HEK293T (cell line): Measurements from ENCODE around the gene CFLAR.

Experiments used
- CTCF ChIA-PET: fragments of 350-600 bp; formaldehyde crosslinking; extraction: SDS; loops from one replicate; lab custom pipeline; 2021; ENCODE audit warnings: antibody characterized with exemption, inconsistent platforms; lab: Yijun Ruan, JAX
- POLR2A ChIA-PET: fragments of 350-600 bp; formaldehyde crosslinking; extraction: SDS; loops from one replicate; lab custom pipeline; 2020; ENCODE audit warnings: antibody characterized with exemption, inconsistent platforms; lab: Yijun Ruan, JAX
- DNase-seq: peaks from one replicate; pipeline ENCODE4 v3.0.0; 2012; ENCODE audit warnings: mixed read lengths; ENCODE audit errors: extremely low spot score
- ARNT ChIP-seq: fragments of 450-650 bp; IDR thresholded peaks from 2 replicates; pipeline ENCODE4 v1.6.1; 2017; ENCODE audit warnings: mild to moderate bottlenecking
- BHLHE40 ChIP-seq: fragments of 450-650 bp; IDR thresholded peaks from 2 replicates; pipeline ENCODE4 v1.6.1; 2016; ENCODE audit warnings: mild to moderate bottlenecking, moderate library complexity, borderline replicate concordance
- CTBP1 ChIP-seq: fragments of 450-650 bp; IDR thresholded peaks from 2 replicates; pipeline ENCODE4 v1.6.1; 2016; ENCODE audit warnings: borderline replicate concordance
- ELF4 ChIP-seq: fragments of 450-650 bp; IDR thresholded peaks from 2 replicates; pipeline ENCODE4 v1.6.1; 2017; ENCODE audit warnings: antibody characterized with exemption
- FOXA1 ChIP-seq: fragments of 450-650 bp; IDR thresholded peaks from 2 replicates; pipeline ENCODE4 v1.6.1; 2016; ENCODE audit warnings: mild to moderate bottlenecking
- FOXK2 ChIP-seq: fragments of 450-650 bp; IDR thresholded peaks from 2 replicates; pipeline ENCODE4 v1.6.1; 2016; ENCODE audit warnings: mild to moderate bottlenecking
- FOXM1 ChIP-seq: fragments of 450-650 bp; IDR thresholded peaks from 2 replicates; pipeline ENCODE4 v1.6.1; 2017; ENCODE audit warnings: mild to moderate bottlenecking, borderline replicate concordance
- HDGF ChIP-seq: fragments of 450-650 bp; IDR thresholded peaks from 2 replicates; pipeline ENCODE4 v1.6.1; 2017; ENCODE audit warnings: antibody characterized with exemption, borderline replicate concordance
- L3MBTL2 ChIP-seq: fragments of 450-650 bp; conservative IDR thresholded peaks from 2 replicates; pipeline ENCODE4 v1.6.1; 2016; ENCODE audit warnings: mild to moderate bottlenecking
- LEF1 ChIP-seq: fragments of 450-650 bp; IDR thresholded peaks from 2 replicates; pipeline ENCODE4 v1.6.1; 2017; ENCODE audit warnings: mild to moderate bottlenecking, borderline replicate concordance
- NFRKB ChIP-seq: fragments of 450-650 bp; IDR thresholded peaks from 2 replicates; pipeline ENCODE4 v1.6.1; 2016; ENCODE audit warnings: mild to moderate bottlenecking, moderate library complexity
- SP1 ChIP-seq: fragments of 450-650 bp; IDR thresholded peaks from 2 replicates; pipeline ENCODE4 v1.6.1; 2017
- SUZ12 ChIP-seq: fragments of 450-650 bp; IDR thresholded peaks from 2 replicates; pipeline ENCODE4 v1.6.1; 2016; ENCODE audit warnings: mild to moderate bottlenecking
- TARDBP ChIP-seq: fragments of 450-650 bp; IDR thresholded peaks from 2 replicates; pipeline ENCODE4 v1.6.1; 2016
- ZNF384 ChIP-seq: fragments of 450-650 bp; IDR thresholded peaks from 2 replicates; pipeline ENCODE4 v1.6.1; 2016
- TF ChIP-seq, protein P1 (sequence below): fragments of 450-650 bp; IDR thresholded peaks from 2 replicates; pipeline ENCODE4 v1.6.1; 2016

CFLAR gene

DNA sequence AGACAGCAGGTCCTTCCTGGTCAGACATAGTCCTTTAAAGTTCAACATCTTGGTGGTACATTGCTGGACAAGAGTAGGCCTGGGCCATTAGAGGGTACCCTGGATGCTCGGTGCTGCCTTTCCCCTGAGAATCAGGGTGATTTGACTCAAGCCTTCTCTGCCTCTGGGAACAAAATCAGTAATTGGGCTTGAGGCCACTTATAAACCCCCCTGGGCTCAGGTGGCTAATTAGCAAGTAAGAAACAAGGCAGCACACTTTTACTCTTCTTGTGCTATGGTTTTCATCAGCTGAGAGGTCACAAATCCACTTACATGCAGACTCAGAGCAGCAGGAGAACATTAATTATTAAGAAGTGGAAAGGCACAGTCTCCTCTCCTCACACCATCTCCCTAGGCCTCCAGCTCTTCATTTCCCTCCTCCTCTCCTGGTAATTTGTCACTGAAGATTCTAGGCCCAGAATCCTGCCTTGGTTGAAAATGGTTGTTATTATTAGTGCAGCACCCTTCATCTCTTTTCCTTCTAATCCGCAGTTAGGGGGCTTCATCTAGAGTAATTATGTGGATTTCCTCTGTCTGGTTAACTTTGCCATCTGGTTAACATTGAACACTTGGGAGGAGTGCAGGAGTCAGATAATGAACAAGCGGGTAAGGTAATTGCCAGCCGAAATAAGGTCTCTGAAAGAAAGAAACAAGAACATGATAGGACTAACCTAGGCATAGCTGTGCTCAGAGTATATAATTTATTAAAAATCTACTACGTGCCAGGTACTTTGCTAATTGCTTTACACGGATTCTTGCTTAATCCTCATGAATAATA, 37.2 kb downstream of the CFLAR start:
- no peak for DNase-seq
- ChIA-PET CTCF (no interaction called here), POLR2A (no interaction called here)
- no peak for TF ChIP-seq ZNF384
- TF ChIP-seq FOXK2 = no peak
- no peak for TF ChIP-seq L3MBTL2
- TF ChIP-seq HDGF = no peak
- TF ChIP-seq, protein P1, sequence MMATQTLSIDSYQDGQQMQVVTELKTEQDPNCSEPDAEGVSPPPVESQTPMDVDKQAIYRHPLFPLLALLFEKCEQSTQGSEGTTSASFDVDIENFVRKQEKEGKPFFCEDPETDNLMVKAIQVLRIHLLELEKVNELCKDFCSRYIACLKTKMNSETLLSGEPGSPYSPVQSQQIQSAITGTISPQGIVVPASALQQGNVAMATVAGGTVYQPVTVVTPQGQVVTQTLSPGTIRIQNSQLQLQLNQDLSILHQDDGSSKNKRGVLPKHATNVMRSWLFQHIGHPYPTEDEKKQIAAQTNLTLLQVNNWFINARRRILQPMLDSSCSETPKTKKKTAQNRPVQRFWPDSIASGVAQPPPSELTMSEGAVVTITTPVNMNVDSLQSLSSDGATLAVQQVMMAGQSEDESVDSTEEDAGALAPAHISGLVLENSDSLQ = no peak
- no peak for TF ChIP-seq BHLHE40
- TF ChIP-seq LEF1 = no peak
- TF ChIP-seq FOXA1 = no peak
- no peak for TF ChIP-seq TARDBP
- TF ChIP-seq ARNT = no peak
- no peak for TF ChIP-seq CTBP1
- TF ChIP-seq SP1 = no peak
- no peak for TF ChIP-seq FOXM1
- no peak for TF ChIP-seq ELF4
- TF ChIP-seq SUZ12 = no peak

GRCh38 chr2:201154615-201155399, 38.8 kb downstream of the CFLAR start:
- DNase-seq = no peak
- TF ChIP-seq L3MBTL2 (no peak), SP1 (no peak), FOXK2 (no peak), HDGF (no peak), SUZ12 (no peak), CTBP1 (no peak), BHLHE40 (no peak), NFRKB (no peak), ZNF384 (no peak), ARNT (no peak)
- TF ChIP-seq, protein P1 = no peak
- ChIA-PET POLR2A (interaction anchor here (0.6 kb wide), 1 partner anchor 339 kb away, joined by 3 read pairs; no protein-coding TSS in a partner anchor), CTCF (no interaction called here)

DNA sequence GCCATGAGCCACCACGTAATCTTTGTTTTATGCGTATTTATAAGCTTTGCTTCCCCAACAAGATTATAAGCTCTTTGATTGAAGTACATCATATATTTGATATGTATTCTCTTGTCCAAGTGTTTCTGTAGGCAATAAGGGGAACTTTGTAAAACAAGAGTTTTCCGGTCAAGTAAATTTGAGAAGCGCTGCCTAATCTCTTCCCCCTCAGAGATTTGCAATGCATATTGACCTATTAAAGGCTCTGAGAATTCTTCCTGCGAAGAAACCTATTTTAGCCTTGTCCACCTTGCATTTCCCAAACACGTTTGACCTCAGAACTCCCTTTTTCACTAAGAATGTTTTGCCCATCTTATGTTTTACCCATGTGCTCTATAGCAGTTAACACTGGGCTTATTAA, 40.1 kb downstream of the CFLAR start:
- no peak for DNase-seq
- ChIA-PET CTCF (no interaction called here), POLR2A (no interaction called here)
- TF ChIP-seq L3MBTL2 = no peak

DNA sequence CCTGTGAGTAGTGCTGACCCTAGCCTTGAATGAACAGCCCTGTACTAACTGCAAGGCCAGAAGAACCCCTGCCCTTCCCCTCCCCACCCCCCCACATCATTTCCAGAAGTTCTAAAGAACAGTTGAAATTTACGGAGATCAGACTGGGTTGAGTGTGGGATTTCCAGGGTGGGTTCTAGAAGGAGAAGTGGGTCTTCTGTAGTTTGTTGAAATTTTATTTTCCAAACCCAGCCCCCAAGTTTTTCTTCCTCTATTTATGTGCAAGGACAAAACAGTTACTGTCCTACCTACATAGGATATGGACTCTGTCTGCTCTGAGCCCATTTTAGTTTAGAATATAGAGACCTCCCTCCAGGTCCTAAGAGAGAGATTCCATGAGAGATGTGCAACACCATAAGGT, 40.7 kb downstream of the CFLAR start:
- CTCF ChIA-PET = interaction anchor here (2.0 kb wide), 1 partner anchor 40 kb away, joined by 4 read pairs; the partner anchor contains the start of gene CFLAR

GRCh38 chr2:201157694-201158093, 41.7 kb downstream of the CFLAR start:
- POLR2A ChIA-PET = interaction anchor here (1.1 to 1.4 kb wide), 3 partner anchors 25 to 194 kb away, joined by 3 to 7 read pairs (median 5); partner anchors contain the start of genes CASP10, CFLAR and ORC2
- TF ChIP-seq NFRKB = no peak
- no peak for TF ChIP-seq L3MBTL2
- no peak for TF ChIP-seq FOXM1
- TF ChIP-seq FOXA1 = no peak
- TF ChIP-seq, protein P1 = no peak
- no peak for TF ChIP-seq LEF1
- no peak for TF ChIP-seq SUZ12
- TF ChIP-seq CTBP1 = no peak
- TF ChIP-seq ZNF384 = no peak
- no peak for TF ChIP-seq HDGF
- CTCF ChIA-PET = interaction anchor here (0.7 to 2.0 kb wide), 10 partner anchors 18 to 256 kb away, joined by 3 to 8 read pairs (median 4); partner anchors contain the start of genes CFLAR and ORC2
- no peak for DNase-seq

More for the DNA sequence above, 40.7 kb downstream of the CFLAR start:
- POLR2A ChIA-PET = no interaction called here
- no peak for DNase-seq
- TF ChIP-seq BHLHE40 = no peak
- no peak for TF ChIP-seq LEF1
- no peak for TF ChIP-seq FOXM1
- no peak for TF ChIP-seq TARDBP
- TF ChIP-seq SUZ12 = no peak
- TF ChIP-seq L3MBTL2 = no peak
- TF ChIP-seq SP1 = no peak
- TF ChIP-seq FOXA1 = no peak
- TF ChIP-seq HDGF = no peak
- TF ChIP-seq, protein P1 = no peak
- no peak for TF ChIP-seq NFRKB
- TF ChIP-seq ZNF384 = no peak
- no peak for TF ChIP-seq FOXK2
- TF ChIP-seq CTBP1 = no peak
- no peak for TF ChIP-seq ARNT
- TF ChIP-seq ELF4 = no peak
